ENCODE data around the gene SUPT6H.
A peak's percentile ranks its signal among the peaks of the same experiment; 100 is the strongest.
"Not testable (repeated sequence)": the region's sequence is repeated elsewhere in the genome, so short reads cannot be mapped to it uniquely, and the experiment has no call there.

SUPT6H gene

GRCh38 chr17:28703552-28704218 is 41.7 kb downstream of the SUPT6H start:
- no peak for DNase-seq

GRCh38 chr17:28704219-28704858 is 42.3 kb downstream of the SUPT6H start:
- DNase-seq = no peak

GRCh38 chr17:28705074-28705659 is 43.2 kb downstream of the SUPT6H start:
- no peak for DNase-seq

- DNase-seq = no peak
Observed at GRCh38 chr17:28705728-28706334, 43.8 kb downstream of the SUPT6H start.

GRCh38 chr17:28706471-28707338 is 44.7 kb downstream of the SUPT6H start:
- DNase-seq = no peak

GRCh38 chr17:28707339-28707720 is 45.3 kb downstream of the SUPT6H start:
- DNase-seq = no peak

- DNase-seq = peak; percentile 94
Observed at GRCh38 chr17:28710861-28711722, 49.1 kb downstream of the SUPT6H start.

- peak; percentile 46 for DNase-seq
Observed at GRCh38 chr17:28711723-28712031, 49.7 kb downstream of the SUPT6H start, which contains the start of gene PROCA1. Gene PROCA1, minus strand, starts transcription at chr17:28711888. Its CDS starts 228 bp downstream, at chr17:28711660.

- peak; percentile 79 for DNase-seq
Observed at GRCh38 chr17:28712032-28712704, 50.2 kb downstream of the SUPT6H start.

GRCh38 chr17:28712705-28713415 is 50.9 kb downstream of the SUPT6H start:
- DNase-seq = no peak

- no peak for DNase-seq
Observed at GRCh38 chr17:28714281-28714680, 52.3 kb downstream of the SUPT6H start.

- no peak for DNase-seq
Observed at GRCh38 chr17:28715217-28715616, 53.2 kb downstream of the SUPT6H start.

- DNase-seq = no peak
Observed at GRCh38 chr17:28716740-28717577, 55.0 kb downstream of the SUPT6H start.

- no peak for DNase-seq
Observed at GRCh38 chr17:28717578-28718332, 55.8 kb downstream of the SUPT6H start, which contains the start of gene RAB34. Gene RAB34, minus strand, starts transcription at chr17:28717868. Its CDS starts 602 bp downstream, at chr17:28717266.

GRCh38 chr17:28718333-28719020 is 56.5 kb downstream of the SUPT6H start:
- no peak for DNase-seq

GRCh38 chr17:28719021-28719433 is 57.0 kb downstream of the SUPT6H start:
- no peak for DNase-seq

GRCh38 chr17:28720247-28720996 is 58.4 kb downstream of the SUPT6H start:
- DNase-seq = peak; percentile 46

- not testable (repeated sequence) for DNase-seq
Observed at GRCh38 chr17:28720997-28721329, 59.0 kb downstream of the SUPT6H start.
